Glutamatergic neuron (in vitro differentiated cells): ENCODE measurements around the gene UBE3D. TPM values are rescaled to one million over a fixed set of nuclear protein-coding genes. Genes with fewer than 3 reads are reported as not detected.

ENCODE experiments used
- DNase-seq: peaks from one replicate; pipeline ENCODE4 v3.0.0; 2022
- H3K27ac Mint-ChIP-seq: one replicate; pipeline ENCODE4 v1.8.0; 2020; ENCODE audit warnings: mild to moderate bottlenecking, mixed read lengths, inconsistent platforms; ENCODE audit not compliant: unreplicated experiment
- H3K27me3 Mint-ChIP-seq: one replicate; pipeline ENCODE4 v1.8.0; 2020; ENCODE audit warnings: mild to moderate bottlenecking, moderate library complexity, mixed read lengths, inconsistent platforms; ENCODE audit not compliant: unreplicated experiment
- H3K36me3 Mint-ChIP-seq: one replicate; pipeline ENCODE4 v1.8.0; 2020; ENCODE audit warnings: mild to moderate bottlenecking, mixed read lengths, inconsistent platforms; ENCODE audit not compliant: unreplicated experiment
- H3K4me1 Mint-ChIP-seq: one replicate; pipeline ENCODE4 v1.8.0; 2020; ENCODE audit warnings: mild to moderate bottlenecking, low read depth, mixed read lengths, inconsistent platforms; ENCODE audit not compliant: unreplicated experiment
- H3K4me3 Mint-ChIP-seq: one replicate; pipeline ENCODE4 v1.8.0; 2020; ENCODE audit warnings: mild to moderate bottlenecking, mixed read lengths, inconsistent platforms; ENCODE audit not compliant: unreplicated experiment
- H3K9me3 Mint-ChIP-seq: one replicate; pipeline ENCODE4 v1.8.0; 2020; ENCODE audit warnings: mild to moderate bottlenecking, moderate library complexity, mixed read lengths, inconsistent platforms; ENCODE audit not compliant: unreplicated experiment
- total RNA-seq: library from RNA; stranded (reverse); fragmentation: NEBNext Ultra II Directional; extraction: Animal tissue kit (Norgen Biotek cat#: 25700); gene quantifications from one replicate; pipeline ENCODE4 v1.2.1, GENCODE V29; 2021; ENCODE audit not compliant: unreplicated experiment
- TF ChIP-seq, protein P1 (sequence below): fragments of 200-600 bp; sonication (generic); IDR thresholded peaks from one replicate; pipeline ENCODE4 v1.5.0; 2021; ENCODE audit not compliant: partially characterized antibody, unreplicated experiment

UBE3D gene
- total RNA-seq, 1 donor from 2014 or later: 12.3 TPM

DNA sequence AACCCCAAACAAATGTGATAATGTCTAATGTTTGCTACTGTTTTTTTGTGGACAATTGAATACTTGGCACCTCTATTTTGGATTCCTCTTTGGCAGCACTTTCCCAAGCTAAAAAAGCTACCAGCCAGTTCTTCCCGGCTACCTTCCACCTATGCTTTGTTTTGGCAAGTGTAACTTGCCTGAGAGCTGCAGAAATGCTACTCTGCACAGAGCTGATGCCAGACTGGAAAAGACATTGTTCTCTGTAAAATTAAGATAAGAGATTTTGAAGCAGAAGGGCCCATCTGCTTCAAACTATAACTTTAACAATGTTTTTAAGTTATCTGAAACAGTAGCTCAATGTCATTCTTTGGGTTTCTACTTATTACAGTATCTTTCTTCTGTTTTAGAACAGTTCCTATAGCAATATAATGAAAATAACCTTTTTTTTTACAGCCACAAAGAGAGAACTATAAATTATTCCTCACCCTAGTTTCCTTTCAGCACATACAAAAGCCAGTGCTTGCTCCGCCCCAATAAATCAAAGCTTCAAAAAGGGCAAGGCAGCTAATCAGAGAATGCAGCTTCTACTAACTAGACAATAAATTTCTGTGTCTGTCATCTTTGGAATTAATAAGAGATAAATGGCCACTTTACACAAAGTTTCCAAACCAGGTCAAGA is 183.1 kb downstream of the UBE3D start:
- H3K27ac Mint-ChIP-seq: no peak overlapping the region
- no peaks in the 10 kb centered on the region for H3K4me1 Mint-ChIP-seq
- DNase-seq: no peak
- TF ChIP-seq, protein P1, sequence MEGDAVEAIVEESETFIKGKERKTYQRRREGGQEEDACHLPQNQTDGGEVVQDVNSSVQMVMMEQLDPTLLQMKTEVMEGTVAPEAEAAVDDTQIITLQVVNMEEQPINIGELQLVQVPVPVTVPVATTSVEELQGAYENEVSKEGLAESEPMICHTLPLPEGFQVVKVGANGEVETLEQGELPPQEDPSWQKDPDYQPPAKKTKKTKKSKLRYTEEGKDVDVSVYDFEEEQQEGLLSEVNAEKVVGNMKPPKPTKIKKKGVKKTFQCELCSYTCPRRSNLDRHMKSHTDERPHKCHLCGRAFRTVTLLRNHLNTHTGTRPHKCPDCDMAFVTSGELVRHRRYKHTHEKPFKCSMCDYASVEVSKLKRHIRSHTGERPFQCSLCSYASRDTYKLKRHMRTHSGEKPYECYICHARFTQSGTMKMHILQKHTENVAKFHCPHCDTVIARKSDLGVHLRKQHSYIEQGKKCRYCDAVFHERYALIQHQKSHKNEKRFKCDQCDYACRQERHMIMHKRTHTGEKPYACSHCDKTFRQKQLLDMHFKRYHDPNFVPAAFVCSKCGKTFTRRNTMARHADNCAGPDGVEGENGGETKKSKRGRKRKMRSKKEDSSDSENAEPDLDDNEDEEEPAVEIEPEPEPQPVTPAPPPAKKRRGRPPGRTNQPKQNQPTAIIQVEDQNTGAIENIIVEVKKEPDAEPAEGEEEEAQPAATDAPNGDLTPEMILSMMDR: no peak
- H3K4me3 Mint-ChIP-seq: no peak overlapping the region
- no peaks in the 10 kb centered on the region for H3K27me3 Mint-ChIP-seq
- no peaks in the 10 kb centered on the region for H3K36me3 Mint-ChIP-seq
- no peaks in the 10 kb centered on the region for H3K9me3 Mint-ChIP-seq

DNA sequence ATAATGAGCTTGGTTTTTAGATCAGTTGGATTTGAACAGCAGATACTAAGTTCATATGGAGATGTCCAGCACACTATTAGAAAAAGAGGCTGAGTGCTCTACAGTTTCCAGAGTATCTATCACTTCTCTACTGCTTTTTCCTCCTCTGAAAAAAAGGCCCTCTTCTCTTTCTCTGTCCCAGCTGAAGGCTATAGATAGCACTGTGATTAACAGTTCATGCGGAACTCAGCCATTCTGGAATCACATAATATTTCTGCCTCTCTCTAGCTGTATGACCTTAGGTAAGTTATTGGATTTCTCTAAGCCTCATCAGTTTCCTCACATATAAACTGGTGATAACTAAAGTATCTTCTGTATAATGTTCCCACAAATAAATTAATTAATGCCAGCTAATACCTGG is 184.1 kb downstream of the UBE3D start:
- Mint-ChIP-seq H3K9me3 (no peaks in the 10 kb centered on the region), H3K27ac (no peak overlapping the region), H3K27me3 (no peaks in the 10 kb centered on the region), H3K4me3 (no peak overlapping the region), H3K4me1 (no peaks in the 10 kb centered on the region), H3K36me3 (no peaks in the 10 kb centered on the region)
- DNase-seq: no peak
- TF ChIP-seq, protein P1: no peak

DNA sequence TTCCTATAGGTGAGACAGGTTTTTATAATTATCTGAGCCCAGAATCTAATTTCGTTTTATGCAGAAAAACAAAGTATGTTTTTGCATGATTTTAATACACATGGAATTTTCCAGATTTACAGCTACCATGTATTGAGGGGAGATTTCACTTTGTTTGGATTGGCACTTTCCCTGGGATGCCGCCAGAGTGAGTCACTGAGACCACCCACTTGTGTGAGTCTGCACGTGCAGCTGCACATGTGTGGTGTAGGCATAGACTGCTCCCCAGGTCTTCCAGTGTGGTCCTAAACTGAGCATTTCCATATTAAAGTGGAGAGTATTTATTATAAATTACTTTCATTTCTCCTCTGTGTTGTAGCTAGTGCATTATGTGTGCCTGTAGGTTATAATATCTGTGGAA is 186.8 kb downstream of the UBE3D start:
- H3K36me3 Mint-ChIP-seq: no peaks in the 10 kb centered on the region
- no peaks in the 10 kb centered on the region for H3K27me3 Mint-ChIP-seq
- H3K4me3 Mint-ChIP-seq: no peak overlapping the region
- TF ChIP-seq, protein P1: no peak
- H3K9me3 Mint-ChIP-seq: no peaks in the 10 kb centered on the region
- H3K4me1 Mint-ChIP-seq: no peaks in the 10 kb centered on the region
- no peak overlapping the region for H3K27ac Mint-ChIP-seq
- DNase-seq: no peak

DNA sequence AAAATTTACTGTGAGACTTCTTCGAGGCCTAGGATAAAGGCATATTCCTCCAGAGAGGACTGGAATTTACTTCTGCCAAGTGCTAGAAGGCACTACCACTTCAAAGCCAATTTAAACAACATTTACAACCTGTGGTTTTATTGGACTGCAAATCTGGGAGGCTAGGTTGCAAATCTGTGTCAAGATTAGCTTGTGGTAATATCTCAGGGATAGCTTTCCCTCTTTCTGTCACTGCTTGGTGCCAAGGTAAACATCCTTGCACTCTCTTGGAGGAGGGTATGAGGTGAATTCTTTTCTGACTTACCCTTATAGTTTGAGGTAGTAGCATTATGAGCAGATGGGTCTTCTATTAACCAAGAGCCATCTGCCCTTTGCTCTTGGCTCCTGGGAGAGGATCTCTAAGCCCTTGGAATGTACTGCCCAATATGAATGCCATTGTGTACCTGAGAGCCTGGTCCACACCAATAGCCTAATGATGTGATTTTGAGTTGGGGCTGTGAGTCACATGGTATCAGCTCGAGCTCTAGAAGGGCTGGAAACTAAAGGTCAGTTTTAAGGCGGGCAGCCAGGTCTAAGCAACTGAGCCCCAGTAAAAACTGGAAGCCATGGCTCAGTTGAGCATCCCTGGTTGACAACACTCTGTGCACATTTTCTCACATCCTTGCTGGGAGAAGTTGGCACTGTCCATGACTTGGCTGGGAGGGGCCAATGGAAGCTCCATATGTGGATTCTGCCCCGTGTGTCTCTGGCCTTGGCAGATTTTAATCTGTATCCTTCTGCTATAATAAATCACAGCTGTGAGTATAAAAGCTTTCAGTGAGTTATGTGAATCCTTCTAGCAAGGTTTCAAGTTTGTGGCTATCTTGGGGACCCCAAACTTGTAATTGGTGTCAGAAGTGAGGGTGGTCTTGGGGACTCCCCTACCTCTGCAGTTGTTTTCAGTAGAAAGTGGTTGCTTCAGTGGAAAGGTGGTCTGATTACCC is 188.1 kb downstream of the UBE3D start:
- Mint-ChIP-seq H3K27me3 (no peaks in the 10 kb centered on the region), H3K27ac (no peak overlapping the region), H3K4me1 (no peaks in the 10 kb centered on the region), H3K36me3 (no peaks in the 10 kb centered on the region), H3K9me3 (no peaks in the 10 kb centered on the region), H3K4me3 (no peak overlapping the region)
- DNase-seq: no peak
- TF ChIP-seq, protein P1: no peak

DNA sequence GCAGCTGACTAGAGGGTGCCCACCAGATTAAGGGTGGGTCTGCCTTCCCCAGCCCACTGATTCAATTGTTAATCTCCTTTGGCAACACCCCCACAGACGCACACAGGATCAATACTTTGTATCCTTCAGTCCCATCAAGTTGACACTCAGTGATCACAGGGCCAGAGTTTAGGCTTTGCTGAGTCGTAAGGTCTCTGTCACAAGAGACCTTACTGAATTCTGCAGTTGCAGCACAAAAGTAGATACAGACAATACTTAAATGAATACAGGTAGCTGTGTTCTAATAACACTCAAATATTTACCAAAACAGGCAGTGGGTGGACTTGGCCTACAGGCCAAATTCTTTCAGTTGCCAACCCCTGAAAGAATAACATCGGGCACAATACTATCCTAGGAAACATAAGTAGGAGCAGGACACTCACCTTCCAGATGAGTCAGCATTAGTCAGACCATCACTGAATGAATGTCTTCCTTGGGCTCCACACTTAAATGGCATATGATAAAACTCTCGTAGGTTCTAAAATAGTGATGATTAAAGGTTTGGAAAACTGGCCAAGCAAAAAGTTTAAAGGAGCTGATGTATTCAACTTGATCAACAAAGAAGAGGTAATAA is 190.0 kb downstream of the UBE3D start:
- TF ChIP-seq, protein P1: no peak
- no peak for DNase-seq
- no peaks in the 10 kb centered on the region for H3K4me1 Mint-ChIP-seq
- no peak overlapping the region for H3K27ac Mint-ChIP-seq
- H3K4me3 Mint-ChIP-seq: no peak overlapping the region
- H3K36me3 Mint-ChIP-seq: no peaks in the 10 kb centered on the region
- no peaks in the 10 kb centered on the region for H3K9me3 Mint-ChIP-seq
- no peaks in the 10 kb centered on the region for H3K27me3 Mint-ChIP-seq
